Lower leg skin (tissue), 4 donors: ENCODE data around the gene RAB30. TPM values are rescaled to one million over a fixed set of nuclear protein-coding genes. Genes with fewer than 3 reads are reported as not detected.
A peak's percentile ranks its signal among the peaks of the same experiment; 100 is the strongest.

Experiments
- DNase-seq, 2 donors: peaks; one replicate each; pipeline ENCODE4 v3.0.0-alpha.2; 2019; ENCODE audit warnings: low spot score in 2 of 2
- H3K4me3 ChIP-seq: fragments of 200-600 bp; sonication (generic); 2 replicates; pipeline ENCODE4 v1.5.1; 2017; ENCODE audit warnings: mild to moderate bottlenecking, low read depth; ENCODE audit not compliant: poor library complexity, severe bottlenecking
- CTCF ChIP-seq, 3 donors: fragments of 450-650 bp; IDR thresholded peaks; one replicate each; pipeline ENCODE4 v1.5.1; 2016; ENCODE audit warnings: antibody characterized with exemption in 3 of 3, mild to moderate bottlenecking in 3 of 3, moderate library complexity in 2 of 3
- POLR2A ChIP-seq, 2 donors: fragments of 450-650 bp; IDR thresholded peaks; one replicate each; pipeline ENCODE4 v1.6.1; 2016 to 2017; ENCODE audit warnings: antibody characterized with exemption in 2 of 2, mild to moderate bottlenecking in 1 of 2, moderate library complexity in 1 of 2
- WGBS, 2 donors: methylation state at CpG; one replicate each; pipeline ENCODE4 v1.1.5; 2018; 5-methylcytosine and 5-hydroxymethylcytosine counted together
- intact Hi-C: fragments of 100-400 bp; cut with DNase I; formaldehyde crosslinking; loops from one replicate; pipeline ENCODE4 v1.15.0; 2023; ENCODE audit warnings: low total_unique reads
- total RNA-seq, 4 donors: library from RNA; depleted of rRNA; stranded (reverse); fragments of >200 nt; gene quantifications; one replicate each; pipeline ENCODE4 v1.1.0, GENCODE V29; 2016

Gene RAB30
- total RNA-seq, 4 donors from 2014 or later, result 13.4 to 53.9 (median 25.7) TPM

- peak in 1 of 3 donors; percentile 18 for TF ChIP-seq CTCF (IDR thresholded peaks at IDR 0.05)
- no peak for TF ChIP-seq POLR2A (IDR thresholded peaks at IDR 0.05)
- intact Hi-C loops, result no loop called here
- no peak for DNase-seq
- no peak overlapping the region for H3K4me3 ChIP-seq
Measured at GRCh38 chr11:82927264-82927880, 144.3 kb downstream of the RAB30 start.

- TF ChIP-seq CTCF (IDR thresholded peaks at IDR 0.05) (no peak), POLR2A (IDR thresholded peaks at IDR 0.05) (no peak)
- WGBS, 2 donors, result 91 to 93% methylated on average over 5 of the region's 5 CpGs
- intact Hi-C loops, result no loop called here
- DNase-seq, result no peak
- no peak overlapping the region for H3K4me3 ChIP-seq
Measured at GRCh38 chr11:82924522-82925224, 147.0 kb downstream of the RAB30 start.

Other genes starting within 250 kb of the RAB30 start
- 10 to 100 TPM; 31.5 to 56.8 (median 53.8) TPM for gene PRCP, start 171.5 kb downstream of the RAB30 start, total RNA-seq
- 1 to 10 TPM in 3 of 4 donors, under 1 TPM in 1; 0.91 to 2.4 (median 1.4) TPM for gene DDIAS, start 170.2 kb downstream of the RAB30 start, total RNA-seq
- 100 to 1,000 TPM in 3 of 4 donors, 10 to 100 TPM in 1; 91.9 to 137 (median 119) TPM for gene PCF11, start 85.2 kb upstream of the RAB30 start, total RNA-seq
- gene ANKRD42, start 121.8 kb upstream of the RAB30 start, total RNA-seq, result 1 to 10 TPM; 7.1 to 9.8 (median 9.0) TPM
- gene CCDC90B, start 214.5 kb upstream of the RAB30 start, total RNA-seq, result 10 to 100 TPM; 27.4 to 29.8 (median 28.9) TPM